ENCODE measurements around the gene TRRAP. TPM values are rescaled to one million over a fixed set of nuclear protein-coding genes. Genes with fewer than 3 reads are reported as not detected.

The TRRAP gene
- total RNA-seq, 1 experiment from 2014 or later = 55.8 TPM

- CTCF ChIA-PET = interaction anchor here (0.5 to 1.5 kb wide), 5 partner anchors 9 to 410 kb away, joined by 3 to 6 read pairs (median 4); no protein-coding TSS in a partner anchor
- TF ChIP-seq EZH2 (IDR thresholded peaks at IDR 0.05; ENCODE audit: low read depth) (no peak), CTCF (conservative IDR thresholded peaks at IDR 0.05) (peak; percentile 87)
- H3K4me2 ChIP-seq = no peak overlapping the region
- BruUV-seq (replicated peaks) = no TSS peak
- H4K20me1 ChIP-seq (ENCODE audit: insufficient read depth) = no peaks in the 10 kb centered on the region
- no peak overlapping the region for H2AFZ ChIP-seq
- no peaks in the 10 kb centered on the region for H3K27me3 ChIP-seq (ENCODE audit: insufficient read depth, low read depth)
- no peak overlapping the region for H3K27ac ChIP-seq
- intact Hi-C loops (cut with micrococcal nuclease; ENCODE audit: unreplicated experiment) = no loop called here
- no peaks in the 10 kb centered on the region for H3K36me3 ChIP-seq (ENCODE audit: low read depth)
- H3K4me1 ChIP-seq (replicated peaks; ENCODE audit: insufficient read depth) = no peaks in the 10 kb centered on the region
- POLR2A ChIA-PET (ENCODE audit: unreplicated experiment) = interaction anchor here (0.6 kb wide), 1 partner anchor 126 kb away, joined by 4 read pairs; no protein-coding TSS in a partner anchor
- no peak overlapping the region for H3K4me3 ChIP-seq
- H3F3A ChIP-seq (ENCODE audit: insufficient read depth, low read depth) = no peaks in the 10 kb centered on the region
- no peaks in the 10 kb centered on the region for H3K79me2 ChIP-seq (ENCODE audit: low read depth)
- peak in 1 of 2 experiments; percentile 38 for DNase-seq
- H3K9me3 ChIP-seq (ENCODE audit: insufficient read depth, low read depth) = no peaks in the 10 kb centered on the region
- no peaks in the 10 kb centered on the region for H3K9me2 ChIP-seq (ENCODE audit: insufficient read depth)
Observed at GRCh38 chr7:98831641-98832221, 46.6 kb upstream of the TRRAP start.

GRCh38 chr7:98833022-98833421, 45.3 kb upstream of the TRRAP start:
- Histone ChIP-seq H3K27me3 (ENCODE audit: insufficient read depth, low read depth) (no peaks in the 10 kb centered on the region), H3K9me3 (ENCODE audit: insufficient read depth, low read depth) (no peaks in the 10 kb centered on the region), H3K4me1 (replicated peaks; ENCODE audit: insufficient read depth) (no peaks in the 10 kb centered on the region), H3F3A (ENCODE audit: insufficient read depth, low read depth) (0 out of 2 replicates have a peak, but pooled peaks cover 3% of the 10 kb centered on the region), H3K36me3 (ENCODE audit: low read depth) (no peaks in the 10 kb centered on the region), H3K9me2 (ENCODE audit: insufficient read depth) (no peaks in the 10 kb centered on the region), H3K4me3 (no peak overlapping the region), H4K20me1 (ENCODE audit: insufficient read depth) (no peaks in the 10 kb centered on the region), H2AFZ (no peak overlapping the region), H3K4me2 (no peak overlapping the region), H3K79me2 (ENCODE audit: low read depth) (no peaks in the 10 kb centered on the region), H3K27ac (no peak overlapping the region)
- no peak for TF ChIP-seq EZH2 (IDR thresholded peaks at IDR 0.05; ENCODE audit: low read depth)
- TF ChIP-seq CTCF (conservative IDR thresholded peaks at IDR 0.05) = no peak
- no peak for DNase-seq
- BruUV-seq (replicated peaks) = no TSS peak
- ChIA-PET POLR2A (ENCODE audit: unreplicated experiment) (no interaction called here), CTCF (interaction anchor here (0.5 to 0.6 kb wide), 4 partner anchors 39 to 70 kb away, joined by 3 to 8 read pairs (median 4); no protein-coding TSS in a partner anchor)
- intact Hi-C loops (cut with micrococcal nuclease; ENCODE audit: unreplicated experiment) = no loop called here

- H3K4me2 ChIP-seq = no peak overlapping the region
- no peak overlapping the region for H3K4me3 ChIP-seq
- no peaks in the 10 kb centered on the region for H3K9me3 ChIP-seq (ENCODE audit: insufficient read depth, low read depth)
- BruUV-seq (replicated peaks) = no TSS peak
- H4K20me1 ChIP-seq (ENCODE audit: insufficient read depth) = no peaks in the 10 kb centered on the region
- H2AFZ ChIP-seq = no peak overlapping the region
- H3K79me2 ChIP-seq (ENCODE audit: low read depth) = no peaks in the 10 kb centered on the region
- POLR2A ChIA-PET (ENCODE audit: unreplicated experiment) = no interaction called here
- H3K9me2 ChIP-seq (ENCODE audit: insufficient read depth) = no peaks in the 10 kb centered on the region
- intact Hi-C loops (cut with micrococcal nuclease; ENCODE audit: unreplicated experiment) = no loop called here
- no peak for DNase-seq
- CTCF ChIA-PET = no interaction called here
- H3K27ac ChIP-seq = no peak overlapping the region
- no peaks in the 10 kb centered on the region for H3K36me3 ChIP-seq (ENCODE audit: low read depth)
- 0 out of 2 replicates have a peak, but pooled peaks cover 3% of the 10 kb centered on the region for H3F3A ChIP-seq (ENCODE audit: insufficient read depth, low read depth)
- H3K27me3 ChIP-seq (ENCODE audit: insufficient read depth, low read depth) = no peaks in the 10 kb centered on the region
- no peak for TF ChIP-seq CTCF (conservative IDR thresholded peaks at IDR 0.05)
- H3K4me1 ChIP-seq (replicated peaks; ENCODE audit: insufficient read depth) = no peaks in the 10 kb centered on the region
Observed at GRCh38 chr7:98834949-98835348, 43.4 kb upstream of the TRRAP start.
